CD4-positive, alpha-beta T cell treated with Interleukin-10 for 1 hour (primary cell): ENCODE data around the gene NLRP5.
"Not testable (repeated sequence)": the region's sequence is repeated elsewhere in the genome, so short reads cannot be mapped to it uniquely, and the experiment has no call there.

Experiments used
- DNase-seq: peaks from one replicate; pipeline ENCODE4 v3.0.0-alpha.2; 2020

The NLRP5 gene

DNA sequence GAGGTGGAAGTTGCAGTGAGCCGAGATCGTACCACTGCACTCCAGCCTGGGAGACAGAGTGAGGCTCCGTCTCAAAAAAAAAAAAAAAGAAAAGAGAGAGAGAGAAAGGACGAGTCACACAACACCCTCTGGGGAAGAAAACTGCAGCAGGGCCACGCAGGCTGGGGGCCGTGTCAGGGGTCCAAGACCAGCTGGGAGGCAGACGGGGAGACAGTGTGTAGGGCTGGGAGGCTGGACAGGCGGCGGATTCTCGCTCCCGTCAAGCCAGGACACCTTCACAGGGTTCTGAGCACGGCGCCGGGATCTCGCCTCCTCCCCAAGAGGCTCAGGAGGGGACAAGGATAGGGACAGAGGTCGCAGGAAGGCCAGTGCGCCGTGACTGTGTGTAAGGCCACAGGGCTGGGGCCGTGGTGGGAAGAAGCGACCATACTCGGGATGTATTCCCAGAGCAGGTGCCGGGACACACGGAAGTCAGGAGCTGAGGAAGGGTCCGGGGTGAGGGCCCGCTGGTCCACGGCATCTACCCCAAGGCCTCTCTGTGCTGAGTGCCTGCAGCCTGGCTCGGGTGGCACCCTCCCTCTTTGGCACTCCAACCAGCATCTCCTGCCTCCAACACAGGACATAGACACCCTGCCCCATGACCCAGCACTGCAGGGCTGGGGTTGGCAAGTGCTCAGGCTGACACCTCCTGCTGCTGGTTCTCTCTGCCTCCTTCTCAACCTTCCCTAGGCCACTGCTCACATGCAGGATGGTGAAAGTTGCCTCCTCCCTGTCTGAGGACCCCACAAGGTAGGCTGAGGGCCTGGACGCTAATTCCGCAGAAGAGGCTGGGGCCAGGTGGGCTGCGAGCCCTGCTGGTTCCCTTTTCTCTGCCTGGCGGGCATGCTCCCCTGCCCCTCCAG lies 113.3 kb downstream of the NLRP5 start:
- DNase-seq = no peak

DNA sequence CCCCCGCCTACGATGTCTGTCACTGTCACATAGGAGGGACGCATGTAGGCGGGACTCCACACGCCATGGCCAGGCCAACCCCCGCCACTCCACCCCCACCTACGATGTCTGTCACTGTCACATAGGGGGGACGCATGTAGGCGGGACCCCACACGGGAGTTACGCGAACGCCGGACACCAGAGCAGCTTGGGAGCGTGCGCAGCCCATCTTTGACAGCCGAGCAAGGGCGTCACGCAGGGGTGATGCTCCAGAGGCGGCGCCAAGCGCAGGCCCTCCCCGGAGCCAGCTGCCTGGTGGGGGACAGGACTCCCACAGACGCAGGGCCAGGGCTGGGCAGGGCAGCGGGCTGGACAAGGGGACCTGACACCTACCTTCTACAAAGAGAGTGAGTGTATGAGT lies 114.5 kb downstream of the NLRP5 start:
- DNase-seq = no peak

DNA sequence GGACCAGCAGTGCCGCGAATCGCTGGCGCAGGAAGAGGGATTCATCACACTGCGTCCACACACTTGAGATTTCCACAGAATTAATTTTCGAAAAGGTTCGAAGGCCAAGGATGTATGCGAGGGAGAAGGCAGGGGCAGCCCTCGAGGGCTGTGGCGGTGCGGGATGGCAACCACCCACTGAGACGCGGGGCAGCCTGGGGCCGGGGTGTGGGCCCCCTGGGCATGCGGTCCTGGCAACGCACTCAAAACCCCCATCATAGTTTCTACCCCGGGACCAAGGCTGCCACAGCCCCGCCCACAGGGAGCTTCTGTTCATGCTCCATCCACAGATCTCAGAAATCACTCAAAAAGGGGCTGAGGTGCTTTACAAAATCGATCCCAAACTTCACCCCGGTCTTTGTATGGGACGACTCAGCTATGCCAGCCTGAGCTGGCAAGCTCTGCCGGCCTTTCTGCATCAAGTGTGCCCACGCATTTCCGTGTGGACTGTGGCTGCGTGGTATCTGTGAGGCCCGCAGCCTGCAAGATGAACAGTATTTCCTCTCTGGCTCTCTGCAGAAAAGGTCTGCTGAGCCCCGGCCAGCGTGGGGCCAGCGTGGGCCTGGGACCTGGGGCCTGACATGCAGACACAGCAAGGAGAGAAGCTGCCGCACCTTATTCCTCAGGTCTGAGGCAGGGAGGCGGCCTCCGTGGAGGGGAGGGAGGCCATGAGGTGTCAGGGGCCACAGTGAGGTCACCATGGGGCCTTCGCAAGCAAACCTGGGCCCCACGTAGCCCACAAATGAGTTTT lies 115.4 kb downstream of the NLRP5 start:
- no peak for DNase-seq

DNA sequence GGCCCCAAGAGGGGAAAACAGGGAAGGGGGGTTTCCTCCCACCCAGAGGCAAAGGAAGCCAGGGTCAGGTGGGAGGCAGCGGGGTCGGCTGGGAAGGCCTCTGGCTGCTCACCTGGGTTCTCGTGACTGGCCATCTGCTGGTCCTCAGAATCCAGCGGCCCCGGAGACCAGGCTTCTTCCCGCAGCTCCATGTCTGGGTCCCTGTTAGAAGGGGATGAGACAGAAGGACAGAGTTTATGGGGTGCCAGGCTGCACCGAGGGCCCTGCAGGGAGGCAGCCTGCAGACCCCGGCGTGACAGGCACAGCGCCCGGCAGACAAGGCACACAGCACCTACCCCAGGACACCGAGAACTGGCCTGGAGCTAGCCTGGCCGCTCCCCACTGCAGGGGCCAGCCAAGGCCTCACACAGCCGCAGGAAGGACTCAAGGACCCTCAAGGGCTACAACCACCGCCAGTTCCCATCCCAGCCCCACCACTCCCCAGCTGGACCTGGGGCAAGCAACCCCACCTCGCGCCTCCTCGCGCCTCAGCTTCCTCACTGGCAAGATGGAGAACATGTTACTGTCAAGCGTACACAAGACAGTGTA lies 116.5 kb downstream of the NLRP5 start:
- DNase-seq = no peak

DNA sequence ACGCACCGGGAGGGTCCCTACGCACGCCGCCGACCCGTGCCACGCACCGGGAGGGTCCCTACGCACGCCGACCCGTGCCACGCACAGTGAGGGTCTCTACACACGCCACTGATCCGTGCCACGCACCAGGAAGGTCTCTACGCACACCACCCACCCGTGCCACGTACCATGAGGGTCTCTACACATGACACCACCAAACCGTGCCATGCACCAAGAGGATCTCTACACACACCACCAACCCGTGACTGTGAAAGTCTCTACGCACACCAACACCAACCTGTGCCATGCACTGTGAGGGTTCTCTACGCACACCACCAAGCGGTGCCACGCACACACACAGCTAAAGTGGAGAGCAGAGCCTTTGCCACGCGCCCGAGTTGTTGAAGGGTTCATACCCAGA lies 117.8 kb downstream of the NLRP5 start:
- DNase-seq = no peak

DNA sequence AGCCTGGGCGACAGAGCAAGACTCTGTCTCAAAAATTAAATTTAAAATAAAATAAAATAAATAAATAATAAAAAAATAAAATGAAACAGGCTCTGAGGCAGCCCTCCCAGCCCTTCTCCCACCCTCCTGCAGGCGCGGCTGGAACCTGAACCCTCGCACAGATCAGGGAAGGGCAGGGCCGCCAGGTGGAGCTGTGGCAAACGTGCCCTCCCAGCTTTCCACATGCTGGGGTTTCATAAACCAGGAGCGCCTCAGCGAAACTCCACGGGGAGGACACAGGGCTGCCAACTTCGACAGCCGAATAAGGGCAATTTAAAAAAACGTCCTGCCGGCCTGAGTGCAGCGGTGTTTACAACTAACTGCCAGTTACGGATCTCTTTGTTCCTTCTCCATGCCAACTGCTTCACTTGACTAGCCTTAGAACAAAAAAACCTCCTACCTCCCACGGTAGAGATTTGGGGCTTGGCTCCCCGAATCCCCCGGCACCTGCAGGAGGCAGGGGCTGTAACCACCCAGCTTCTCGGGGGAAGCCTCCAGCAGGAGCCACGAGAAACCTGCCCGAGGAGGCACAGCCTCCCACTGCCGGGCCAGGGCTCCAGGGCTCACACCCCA lies 118.6 kb downstream of the NLRP5 start:
- DNase-seq = peak; percentile 49

DNA sequence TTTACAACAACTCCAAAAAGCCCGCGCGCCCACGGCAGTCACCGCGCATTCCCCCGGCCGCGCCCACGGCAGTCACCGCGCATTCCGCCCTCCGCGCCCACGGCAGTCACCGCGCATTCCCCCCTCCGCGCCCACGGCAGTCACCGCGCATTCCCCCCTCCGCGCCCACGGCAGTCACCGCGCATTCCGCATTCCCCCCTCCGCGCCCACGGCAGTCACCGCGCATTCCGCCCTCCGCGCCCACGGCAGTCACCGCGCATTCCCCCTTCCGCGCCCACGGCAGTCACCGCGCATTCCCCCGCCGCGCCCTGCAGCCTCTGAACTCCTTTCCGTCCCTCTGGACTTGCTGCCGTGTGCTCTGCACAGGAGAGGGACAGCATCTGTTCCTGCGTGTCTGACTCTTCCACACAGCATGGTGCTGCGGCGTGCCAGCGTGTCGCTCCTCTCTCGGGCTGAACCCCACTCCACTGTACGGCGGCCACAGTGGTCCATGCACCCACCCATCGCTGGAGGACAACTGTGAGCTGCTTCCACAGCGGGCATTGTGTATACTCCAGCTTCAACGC lies 119.3 kb downstream of the NLRP5 start:
- DNase-seq = not testable (repeated sequence)

DNA sequence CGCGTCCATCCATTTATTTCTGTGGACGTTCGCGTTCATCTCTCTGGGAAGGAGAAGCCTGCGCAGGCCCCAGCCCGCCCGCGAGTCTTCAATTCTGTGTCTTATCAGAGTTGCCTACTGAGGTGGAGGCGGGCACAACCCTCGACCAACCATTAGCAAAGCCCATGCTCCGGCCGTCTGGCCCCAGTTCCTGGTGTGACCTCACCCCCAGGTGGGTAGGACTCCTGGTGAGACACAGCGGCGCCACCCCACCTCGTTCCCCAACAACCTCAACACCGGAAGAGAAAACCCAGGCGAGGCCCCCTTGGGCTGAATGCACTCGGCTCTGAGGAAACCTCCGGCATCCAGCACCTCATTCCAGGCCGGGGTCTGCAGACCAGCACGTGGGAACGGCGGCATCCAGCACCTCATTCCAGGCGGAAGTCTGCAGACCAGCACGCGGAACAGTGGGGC lies 119.8 kb downstream of the NLRP5 start:
- DNase-seq = no peak

DNA sequence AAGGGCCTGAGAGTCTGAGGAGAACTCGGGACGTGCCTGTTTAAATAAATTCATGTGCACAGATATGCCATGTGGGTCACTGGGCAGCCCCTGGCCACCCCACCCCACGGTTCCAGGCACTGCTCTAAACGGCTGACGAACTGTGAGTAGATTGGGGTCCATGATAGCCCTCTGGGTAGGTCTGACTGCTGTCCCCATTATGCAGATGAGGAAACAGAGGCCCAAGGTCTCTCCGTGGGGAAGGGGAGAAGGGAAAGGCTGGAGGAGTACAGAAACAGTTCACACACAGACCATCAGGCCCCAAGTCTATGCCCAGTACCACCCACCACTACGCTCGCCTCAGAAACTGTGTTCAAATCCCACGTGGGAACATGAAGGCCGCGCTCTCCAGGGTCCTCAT lies 120.4 kb downstream of the NLRP5 start:
- DNase-seq = no peak

DNA sequence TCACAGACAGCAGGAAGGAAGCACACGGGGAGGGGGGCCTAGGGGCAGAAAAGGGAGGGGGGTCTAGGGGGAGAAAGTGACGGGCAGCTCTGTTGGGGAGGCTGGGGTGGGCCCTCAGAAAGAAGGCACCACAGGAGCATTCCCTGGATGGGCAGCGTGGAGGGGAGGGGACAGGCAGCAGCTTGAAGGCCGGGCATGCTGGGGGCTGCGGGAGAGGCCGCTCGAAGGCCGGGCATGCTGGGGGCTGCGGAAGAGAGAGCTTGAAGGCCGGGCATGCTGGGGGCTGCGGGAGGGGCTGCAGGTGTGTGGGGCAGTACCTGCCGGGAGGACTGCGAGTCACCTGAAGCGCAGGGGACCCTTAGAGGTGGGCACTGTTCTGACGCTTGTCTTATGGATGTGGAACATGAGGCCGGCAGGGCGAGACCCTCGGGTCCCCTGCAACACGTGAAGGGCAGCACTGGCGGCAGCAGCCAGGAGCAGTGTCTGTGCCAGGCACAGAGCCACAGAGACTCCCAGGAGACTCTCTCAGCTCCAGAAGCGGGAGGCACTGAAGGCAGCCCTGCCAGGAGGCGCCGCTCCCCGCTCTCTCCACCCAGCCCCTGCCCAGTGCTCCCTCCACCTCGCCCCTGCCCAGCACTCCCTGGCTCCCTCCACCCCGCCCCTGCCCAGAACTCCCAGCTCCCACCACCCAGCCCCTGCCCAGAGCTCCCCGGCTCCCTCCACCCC lies 121.2 kb downstream of the NLRP5 start:
- DNase-seq = no peak

DNA sequence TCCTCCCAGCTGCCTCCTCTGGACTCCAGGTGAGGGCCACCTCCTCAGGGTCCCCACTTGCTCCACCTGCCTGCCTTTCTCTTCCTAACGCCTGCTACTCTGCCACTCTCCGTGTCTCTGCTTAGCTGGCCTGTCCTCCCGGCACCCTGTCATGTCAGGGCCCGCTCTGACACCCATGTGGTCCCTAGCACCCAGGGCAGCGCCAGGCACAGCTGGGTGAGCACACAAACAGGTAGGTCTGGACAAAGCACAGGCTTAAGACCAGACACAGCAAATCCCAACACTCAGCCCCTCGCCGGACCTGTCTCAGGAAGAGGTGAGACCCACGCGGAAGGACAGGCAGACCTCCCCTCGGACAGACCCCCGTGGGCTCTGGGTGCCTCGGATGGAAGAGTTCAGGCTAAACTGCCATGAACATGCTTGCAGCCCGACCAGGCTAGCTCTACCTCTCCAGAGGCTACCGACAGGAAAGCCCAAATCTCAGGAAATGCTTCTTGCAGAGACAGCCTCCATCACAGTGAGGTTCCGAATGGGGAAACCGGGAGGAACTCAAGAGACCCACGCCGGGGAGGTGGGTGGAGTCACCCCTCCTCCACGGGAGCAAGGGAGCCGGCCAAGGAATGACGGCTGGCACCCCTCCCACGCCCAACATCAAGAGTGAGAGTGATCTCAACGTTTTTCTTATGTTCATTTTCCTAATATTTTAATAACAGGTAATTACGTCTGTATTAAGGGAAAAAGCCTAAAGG lies 122.0 kb downstream of the NLRP5 start:
- no peak for DNase-seq

DNA sequence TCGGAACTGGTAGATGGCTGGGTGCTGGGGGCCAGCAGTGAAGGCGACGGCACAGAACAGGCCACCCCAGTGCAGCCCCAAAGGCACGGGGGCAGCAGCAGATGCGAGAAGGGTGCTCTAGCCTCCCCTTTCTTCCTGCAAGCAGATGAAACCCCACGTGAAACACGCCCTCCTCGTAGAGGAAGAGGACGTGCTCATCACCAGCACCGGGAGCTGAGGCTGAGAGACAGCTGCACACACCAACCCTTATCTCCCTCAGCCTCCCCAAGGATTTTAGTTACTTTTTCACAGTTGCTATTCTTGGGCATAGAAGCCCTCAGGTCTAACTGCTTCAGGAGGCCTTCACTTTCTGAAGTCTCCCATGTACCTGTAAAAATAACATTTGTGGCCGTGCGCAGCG lies 122.7 kb downstream of the NLRP5 start:
- DNase-seq = no peak

DNA sequence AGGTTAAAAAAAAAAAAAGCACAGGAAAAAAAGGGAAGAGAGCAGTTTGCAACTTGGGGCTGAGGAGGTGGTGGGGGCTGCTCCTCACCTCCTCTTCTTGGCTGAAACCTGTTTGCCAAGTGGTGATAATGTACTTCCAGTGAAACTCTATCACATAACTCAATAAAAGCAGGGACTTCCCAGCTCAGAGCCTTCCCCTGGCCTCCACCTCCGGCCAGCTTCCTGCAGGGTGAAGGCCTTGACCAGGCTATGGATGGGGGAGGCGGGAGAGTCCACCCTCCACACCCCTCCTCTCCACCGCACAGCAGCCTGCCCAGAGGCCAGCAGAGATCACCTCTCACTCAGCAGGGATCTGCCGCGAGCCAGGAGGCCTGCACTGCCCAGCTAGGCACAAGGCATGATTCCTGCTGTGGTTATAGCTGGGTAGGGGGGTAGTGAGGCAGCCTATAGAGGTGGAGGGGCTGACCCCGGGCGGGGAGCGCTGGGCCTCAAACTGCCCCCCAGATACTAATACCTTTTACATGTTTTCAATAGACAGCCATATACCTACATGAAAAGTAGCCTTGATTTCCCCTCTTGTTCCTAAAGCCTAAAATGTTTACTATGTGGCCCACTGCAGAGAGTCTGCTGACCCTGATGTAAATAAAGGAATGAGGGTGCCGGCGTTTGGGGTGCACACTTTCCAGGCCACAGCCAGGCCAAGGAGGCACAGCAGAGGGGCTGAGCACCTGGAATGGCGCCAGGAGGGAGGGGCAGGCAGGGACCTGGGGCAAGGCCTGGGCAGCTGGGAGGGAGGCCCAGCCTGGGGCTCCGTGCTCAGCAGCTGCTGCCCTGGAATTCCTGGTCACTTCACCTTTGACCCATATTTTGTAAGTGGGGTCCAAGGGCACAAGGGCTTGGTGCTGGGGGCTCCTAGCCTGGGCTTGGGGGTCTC lies 124.2 kb downstream of the NLRP5 start:
- DNase-seq = no peak
